H9 (cell line): Measurements from ENCODE around the gene KIF7. TPM values are rescaled to one million over a fixed set of nuclear protein-coding genes. Genes with fewer than 3 reads are reported as not detected.

Experiments used
- DNase-seq: peaks from one replicate; pipeline ENCODE4 v3.0.0-alpha.2; 2017
- H2AFZ ChIP-seq: one replicate; pipeline ENCODE4 v1.6.1; 2013; ENCODE audit warnings: mild to moderate bottlenecking, low read length, control low read depth, moderate library complexity
- H2AK5ac ChIP-seq: 2 replicates; pipeline ENCODE4 v1.6.1; 2013; ENCODE audit warnings: low read length, control low read depth, mixed read lengths; ENCODE audit not compliant: insufficient read length
- H2BK120ac ChIP-seq: one replicate; pipeline ENCODE4 v1.6.1; 2013; ENCODE audit warnings: low read depth, mild to moderate bottlenecking, low read length, control low read depth, inconsistent platforms; ENCODE audit not compliant: poor library complexity, severe bottlenecking
- H2BK12ac ChIP-seq: 2 replicates; pipeline ENCODE4 v1.6.1; 2013; ENCODE audit warnings: low read length, control low read depth, mixed read lengths, low read depth; ENCODE audit not compliant: insufficient read length
- H2BK15ac ChIP-seq: 2 replicates; pipeline ENCODE4 v1.6.1; 2013; ENCODE audit warnings: low read depth, low read length, control low read depth
- H2BK20ac ChIP-seq: one replicate; pipeline ENCODE4 v1.6.1; 2013; ENCODE audit warnings: low read depth, mild to moderate bottlenecking, low read length, control low read depth, inconsistent platforms; ENCODE audit not compliant: poor library complexity, severe bottlenecking
- H2BK5ac ChIP-seq: 2 replicates; pipeline ENCODE4 v1.6.1; 2013; ENCODE audit warnings: low read length, control low read depth, mixed read lengths; ENCODE audit not compliant: insufficient read length
- H3K14ac ChIP-seq: 2 replicates; pipeline ENCODE4 v1.6.1; 2013; ENCODE audit warnings: low read length, control low read depth; ENCODE audit not compliant: insufficient read depth
- H3K18ac ChIP-seq: 2 replicates; pipeline ENCODE4 v1.6.1; 2013; ENCODE audit warnings: low read depth, mild to moderate bottlenecking, mixed read lengths, low read length, control low read depth; ENCODE audit not compliant: insufficient read length
- H3K23ac ChIP-seq: 2 replicates; pipeline ENCODE4 v1.6.1; 2013; ENCODE audit warnings: low read length, control low read depth, mixed read lengths, low read depth; ENCODE audit not compliant: insufficient read length
- H3K23me2 ChIP-seq: 2 replicates; pipeline ENCODE4 v1.6.1; 2013; ENCODE audit warnings: low read depth, mild to moderate bottlenecking, mixed read lengths, low read length, control low read depth; ENCODE audit not compliant: insufficient read length, poor library complexity, severe bottlenecking
- H3K27ac ChIP-seq: 2 replicates; pipeline ENCODE4 v1.5.1; 2013; ENCODE audit warnings: low read length, control low read depth, mixed read lengths, low read depth; ENCODE audit not compliant: insufficient read length
- H3K27me3 ChIP-seq: 2 replicates; pipeline ENCODE4 v1.6.1; 2013; ENCODE audit warnings: low read length, control low read depth, inconsistent platforms; ENCODE audit not compliant: insufficient read depth
- H3K4ac ChIP-seq: 2 replicates; pipeline ENCODE4 v1.6.1; 2013; ENCODE audit warnings: low read depth, mild to moderate bottlenecking, control low read depth, inconsistent platforms, low read length, moderate library complexity
- H3K4me1 ChIP-seq: 2 replicates; pipeline ENCODE4 v1.6.1; 2013; ENCODE audit warnings: low read length, control low read depth, inconsistent platforms; ENCODE audit not compliant: insufficient read depth
- H3K4me2 ChIP-seq: 2 replicates; pipeline ENCODE4 v1.6.1; 2013; ENCODE audit warnings: low read length, control low read depth, mixed read lengths; ENCODE audit not compliant: insufficient read length, insufficient read depth
- H3K56ac ChIP-seq: 2 replicates; pipeline ENCODE4 v1.6.1; 2013; ENCODE audit warnings: low read depth, mild to moderate bottlenecking, mixed read lengths, low read length, control low read depth; ENCODE audit not compliant: insufficient read length
- H3K79me1 ChIP-seq: 2 replicates; pipeline ENCODE4 v1.6.1; 2013; ENCODE audit warnings: low read depth, mild to moderate bottlenecking, moderate library complexity, low read length, control low read depth, inconsistent platforms; ENCODE audit not compliant: insufficient read depth, poor library complexity, severe bottlenecking
- H3K79me2 ChIP-seq: 2 replicates; pipeline ENCODE4 v1.6.1; 2013; ENCODE audit warnings: low read length, control low read depth, inconsistent platforms; ENCODE audit not compliant: insufficient read depth
- H3K9ac ChIP-seq: 2 replicates; pipeline ENCODE4 v1.6.1; 2013; ENCODE audit warnings: low read length, control low read depth, mixed read lengths; ENCODE audit not compliant: insufficient read length; ENCODE audit errors: extremely low read depth
- H3K9me3 ChIP-seq: one replicate; pipeline ENCODE4 v1.6.1; 2013; ENCODE audit warnings: low read depth, low read length, inconsistent platforms; ENCODE audit not compliant: control insufficient read depth
- H3T11ph ChIP-seq: one replicate; pipeline ENCODE4 v1.6.1; 2013; ENCODE audit warnings: mild to moderate bottlenecking, low read length, control low read depth, inconsistent platforms
- H4K20me1 ChIP-seq: one replicate; pipeline ENCODE4 v1.6.1; 2013; ENCODE audit not compliant: control insufficient read depth, insufficient read length, insufficient read depth
- H4K5ac ChIP-seq: 2 replicates; pipeline ENCODE4 v1.6.1; 2013; ENCODE audit warnings: low read depth, mild to moderate bottlenecking, mixed read lengths, low read length, control low read depth; ENCODE audit not compliant: insufficient read length
- H4K8ac ChIP-seq: replicated peaks from 2 replicates; pipeline ENCODE4 v1.6.1; 2013; ENCODE audit warnings: low read length, control low read depth, mixed read lengths, low read depth; ENCODE audit not compliant: insufficient read length
- H4K91ac ChIP-seq: 2 replicates; pipeline ENCODE4 v1.6.1; 2013; ENCODE audit warnings: low read depth, mild to moderate bottlenecking, moderate library complexity, mixed read lengths, low read length, control low read depth; ENCODE audit not compliant: insufficient read length
- H3K27ac Mint-ChIP-seq, 3 experiments: 2 replicates in 2 of 3; 3 replicates in 1 of 3; pipeline ENCODE4 v1.8.0; 2020 to 2021; ENCODE audit warnings: mixed read lengths in 3 of 3, mild to moderate bottlenecking in 1 of 3, moderate library complexity in 1 of 3
- H3K27me3 Mint-ChIP-seq: 2 replicates; pipeline ENCODE4 v1.8.0; 2021; ENCODE audit warnings: low read depth, mild to moderate bottlenecking, moderate library complexity, mixed read lengths
- H3K36me3 Mint-ChIP-seq, 3 experiments: 2 replicates in 2 of 3; 3 replicates in 1 of 3; pipeline ENCODE4 v1.8.0; 2020 to 2021; ENCODE audit warnings: low read depth in 3 of 3, mixed read lengths in 3 of 3; ENCODE audit not compliant: insufficient read depth in 1 of 3
- H3K4me1 Mint-ChIP-seq, 2 experiments: 2 replicates each; pipeline ENCODE4 v1.8.0; 2020; ENCODE audit warnings: mixed read lengths in 2 of 2
- H3K4me3 Mint-ChIP-seq, 2 experiments: 2 replicates in 1 of 2; 3 replicates in 1 of 2; pipeline ENCODE4 v1.8.0; 2020 to 2021; ENCODE audit warnings: mild to moderate bottlenecking in 2 of 2, mixed read lengths in 2 of 2, moderate library complexity in 1 of 2
- H3K9me3 Mint-ChIP-seq, 2 experiments: 2 replicates in 1 of 2; 3 replicates in 1 of 2; pipeline ENCODE4 v1.8.0; 2020; ENCODE audit warnings: mild to moderate bottlenecking in 2 of 2, mixed read lengths in 2 of 2, moderate library complexity in 1 of 2
- CTCF ChIP-seq: fragments of 200-600 bp; sonication (generic); conservative IDR thresholded peaks from 3 replicates; pipeline ENCODE4 v1.8.0; 2021; ENCODE audit warnings: antibody characterized with exemption, mild to moderate bottlenecking
- WGBS: extraction: QIAGEN DNeasy Blood & Tissue Kit; methylation state at CpG from one replicate; pipeline ENCODE4 v1.1.7; 2013; ENCODE audit warnings: missing lambda C conversion rate, low lambda C conversion rate, mixed read lengths; ENCODE audit not compliant: insufficient read length; ENCODE audit errors: extremely low coverage; 5-methylcytosine and 5-hydroxymethylcytosine counted together
- total RNA-seq: library from RNA; stranded (reverse); gene quantifications from 2 replicates; pipeline ENCODE4 v1.2.1, GENCODE V29; 2021

The KIF7 gene
- total RNA-seq, 1 experiment from 2014 or later = 22.0 TPM

GRCh38 chr15:89645680-89646079 lies 9.6 kb downstream of the KIF7 start:
- Histone ChIP-seq H3K4me2 (no peak overlapping the region), H3K14ac (no peak overlapping the region), H3K4ac (no peak overlapping the region), H4K91ac (no peak overlapping the region), H3K18ac (no peak overlapping the region), H2BK12ac (no peak overlapping the region), H4K5ac (no peak overlapping the region), H3K79me2 (no peaks in the 10 kb centered on the region), H2BK120ac (no peak overlapping the region), H3K56ac (no peak overlapping the region), H2BK20ac (no peak overlapping the region), H3K9ac (no peak overlapping the region), H2BK15ac (no peak overlapping the region), H3K9me3 (no peaks in the 10 kb centered on the region), H3K23ac (no peak overlapping the region), H2BK5ac (no peak overlapping the region), H4K20me1 (no peaks in the 10 kb centered on the region), H4K8ac (no peak overlapping the region), H3T11ph (no peak overlapping the region), H2AK5ac (no peak overlapping the region), H3K27ac (no peak overlapping the region), H3K4me1 (no peaks in the 10 kb centered on the region), H2AFZ (no peak overlapping the region), H3K27me3 (no peaks in the 10 kb centered on the region), H3K23me2 (no peaks in the 10 kb centered on the region), H3K79me1 (no peaks in the 10 kb centered on the region)
- Mint-ChIP-seq H3K9me3 (no peaks in the 10 kb centered on the region; a peak in 1 of 5 replicates), H3K4me3 (no peak overlapping the region), H3K27ac (no peak overlapping the region), H3K4me1 (peaks cover 3 to 7% of the 10 kb centered on the region in 2 experiments), H3K36me3 (peaks cover 24 to 68% (median 53%) of the 10 kb centered on the region in 3 experiments; a peak in 6 of 7 replicates), H3K27me3 (no peaks in the 10 kb centered on the region)
- no peak for TF ChIP-seq CTCF
- no peak for DNase-seq
- no CpG with 5 or more reads among the region's 8 CpGs for WGBS
